Measurements from ENCODE around the gene ARHGAP22.

ARHGAP22 gene

DNA sequence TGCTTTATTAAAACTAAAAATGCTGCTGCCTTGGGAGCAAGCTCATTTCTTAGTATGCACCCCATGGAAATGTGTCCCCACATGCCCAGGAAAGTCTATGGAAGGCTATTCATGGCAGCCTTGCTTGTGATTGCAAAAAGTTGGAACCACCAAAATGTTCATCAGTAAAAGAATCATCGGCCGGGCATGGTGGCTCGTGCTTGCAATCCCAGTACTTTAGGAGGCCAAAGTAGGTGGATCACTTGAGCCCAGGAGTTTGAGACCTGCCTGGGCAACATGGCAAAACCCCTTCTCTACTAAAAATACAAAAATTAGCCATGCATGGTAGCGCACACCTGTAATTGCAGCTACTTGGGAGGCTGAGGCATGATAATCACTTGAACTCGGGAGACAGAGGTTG lies 79.8 kb downstream of the ARHGAP22 start:
- peaks cover 15% of the 10 kb centered on the region for H3K27me3 ChIP-seq (ENCODE audit: low read depth)

DNA sequence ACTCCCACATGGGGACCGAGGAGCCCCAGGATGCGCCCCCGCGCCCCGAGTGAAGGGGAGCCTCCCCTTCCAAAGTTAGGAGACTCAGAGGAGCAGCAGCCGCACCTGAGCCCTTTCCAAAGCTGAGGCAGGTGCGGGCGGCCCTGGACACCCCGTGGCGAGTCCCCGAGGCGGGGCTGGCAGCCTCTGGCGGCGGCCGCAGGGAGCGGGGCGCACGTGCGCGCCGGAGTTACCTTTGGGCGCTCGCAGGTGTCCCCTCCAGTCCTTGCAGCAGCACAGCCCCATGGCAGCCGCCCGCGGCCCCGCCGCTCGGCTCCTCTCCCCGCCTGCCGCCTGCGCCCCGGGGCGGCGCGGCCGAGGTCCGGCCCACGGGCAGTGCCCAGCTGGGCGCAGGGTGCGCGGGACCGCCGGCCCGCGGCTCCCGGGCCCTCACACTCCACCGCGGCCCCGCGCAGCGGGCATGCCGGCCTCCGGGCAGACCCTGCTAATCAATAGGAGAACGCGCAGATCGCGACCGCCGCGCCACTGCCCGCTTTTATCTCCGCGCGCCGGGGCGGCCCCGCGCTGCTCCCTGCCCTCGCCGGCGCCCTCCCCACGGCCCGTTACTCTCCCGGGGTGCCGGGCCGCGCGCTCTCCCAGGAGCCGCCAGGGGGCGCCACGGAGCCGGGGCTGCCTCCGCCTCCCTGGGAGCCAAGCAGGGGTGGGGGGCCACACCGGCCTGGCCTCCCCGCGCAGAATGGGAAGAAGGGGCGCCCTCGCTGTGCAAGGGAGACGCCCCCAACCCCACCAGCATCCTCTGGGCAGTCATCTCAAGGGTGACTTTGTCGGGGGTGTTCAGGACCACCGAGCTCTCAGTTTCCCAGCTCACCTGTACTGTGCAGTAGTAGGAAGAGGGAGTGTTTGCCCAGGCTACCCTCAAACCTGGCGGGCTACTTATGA lies 80.8 kb downstream of the ARHGAP22 start:
- Histone ChIP-seq H3K36me3 (replicated peaks) (no peaks in the 10 kb centered on the region), H3K27me3 (ENCODE audit: low read depth) (peaks cover 15% of the 10 kb centered on the region), H3K4me3 (peak overlapping the region; percentile 16), H3K9me3 (no peaks in the 10 kb centered on the region), H3K4me1 (no peaks in the 10 kb centered on the region)
- peak in 1 of 2 experiments; percentile 50 for DNase-seq (ENCODE audit: low spot score in 2 of 2)
- in situ Hi-C loops (cut with MboI; ENCODE audit: low sequenced_read_pairs), result no loop called here

More for the DNA sequence above, 79.8 kb downstream of the ARHGAP22 start:
- Histone ChIP-seq H3K9me3 (no peaks in the 10 kb centered on the region), H3K4me1 (no peaks in the 10 kb centered on the region), H3K4me3 (no peak overlapping the region), H3K36me3 (replicated peaks) (no peaks in the 10 kb centered on the region)
- no peak for DNase-seq (ENCODE audit: low spot score in 2 of 2)
- in situ Hi-C loops (cut with MboI; ENCODE audit: low sequenced_read_pairs), result no loop called here

DNA sequence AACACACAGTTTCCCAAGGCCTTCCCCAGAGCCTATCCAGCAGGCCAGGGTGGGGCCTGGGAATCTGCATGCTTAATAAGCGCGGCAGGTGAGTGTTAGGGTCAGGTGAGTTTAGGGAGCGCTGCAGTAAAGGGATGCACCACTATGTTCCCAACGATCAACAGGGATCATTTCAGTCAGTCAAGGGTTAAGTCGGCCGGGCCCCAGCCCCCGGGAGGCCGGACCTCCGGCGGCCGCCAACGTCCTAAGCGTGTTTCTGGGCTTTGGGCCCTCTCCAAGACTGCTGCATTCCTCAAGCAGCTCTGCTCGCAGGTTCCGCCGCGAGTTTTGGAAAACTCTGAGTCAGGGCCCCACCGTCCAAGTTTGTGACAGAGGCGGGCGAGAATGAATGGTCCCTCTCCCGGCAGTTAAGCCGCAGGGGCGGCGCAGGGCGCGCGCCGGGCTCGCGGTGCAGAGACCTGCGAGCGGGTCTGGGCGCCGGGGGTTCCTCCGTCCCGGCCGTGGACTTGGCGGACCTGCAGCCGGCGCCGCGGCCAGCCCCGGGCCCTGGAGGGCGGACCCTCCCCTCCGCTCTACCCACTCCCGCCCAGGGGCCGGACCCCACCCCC lies 81.6 kb downstream of the ARHGAP22 start:
- Histone ChIP-seq H3K36me3 (replicated peaks) (no peaks in the 10 kb centered on the region), H3K9me3 (no peaks in the 10 kb centered on the region), H3K4me1 (no peaks in the 10 kb centered on the region), H3K27me3 (ENCODE audit: low read depth) (peaks cover 15% of the 10 kb centered on the region), H3K4me3 (peak overlapping the region; percentile 16)
- no peak for DNase-seq (ENCODE audit: low spot score in 2 of 2)
- in situ Hi-C loops (cut with MboI; ENCODE audit: low sequenced_read_pairs), result no loop called here

DNA sequence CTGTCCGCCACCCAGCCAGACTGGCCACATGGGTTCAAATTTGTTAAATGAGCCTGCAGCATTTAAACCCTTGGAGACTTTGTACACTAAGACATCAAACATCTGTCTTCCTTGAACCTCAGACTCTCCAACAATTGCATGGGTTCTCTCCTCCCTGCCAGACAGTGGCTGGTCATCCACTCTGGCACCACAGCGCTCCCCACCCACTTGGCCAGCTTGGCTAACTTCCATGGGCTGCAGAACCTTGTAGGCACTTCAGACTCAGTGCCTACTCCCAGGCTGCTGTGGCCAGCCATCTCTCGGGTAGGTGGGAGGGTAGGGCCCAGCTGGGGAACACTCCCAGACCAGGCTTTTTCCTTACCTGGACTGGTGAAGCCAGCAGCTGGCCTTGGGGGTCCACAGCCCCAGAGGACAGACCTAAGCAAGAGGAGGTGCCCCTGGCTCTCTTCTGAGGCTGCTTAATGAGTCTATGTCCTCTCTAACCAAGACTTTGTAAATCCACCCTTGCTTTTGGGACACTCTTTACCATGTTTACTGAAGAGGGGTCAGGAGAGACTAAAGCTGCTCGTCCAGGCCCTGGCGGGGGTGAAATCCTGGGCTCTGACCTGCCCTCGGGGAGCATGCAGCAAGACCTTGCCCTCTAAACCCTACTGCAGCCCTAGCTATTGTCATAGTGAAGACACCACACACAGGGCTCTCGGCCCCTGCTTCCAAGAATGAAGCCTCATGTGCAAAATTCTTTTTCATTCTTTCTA lies 82.7 kb downstream of the ARHGAP22 start:
- in situ Hi-C loops (cut with MboI; ENCODE audit: low sequenced_read_pairs), result no loop called here
- H3K4me1 ChIP-seq, result no peaks in the 10 kb centered on the region
- no peak for DNase-seq (ENCODE audit: low spot score in 2 of 2)
- no peaks in the 10 kb centered on the region for H3K36me3 ChIP-seq (replicated peaks)
- H3K4me3 ChIP-seq, result no peak overlapping the region
- peaks cover 15% of the 10 kb centered on the region for H3K27me3 ChIP-seq (ENCODE audit: low read depth)
- H3K9me3 ChIP-seq, result no peaks in the 10 kb centered on the region

DNA sequence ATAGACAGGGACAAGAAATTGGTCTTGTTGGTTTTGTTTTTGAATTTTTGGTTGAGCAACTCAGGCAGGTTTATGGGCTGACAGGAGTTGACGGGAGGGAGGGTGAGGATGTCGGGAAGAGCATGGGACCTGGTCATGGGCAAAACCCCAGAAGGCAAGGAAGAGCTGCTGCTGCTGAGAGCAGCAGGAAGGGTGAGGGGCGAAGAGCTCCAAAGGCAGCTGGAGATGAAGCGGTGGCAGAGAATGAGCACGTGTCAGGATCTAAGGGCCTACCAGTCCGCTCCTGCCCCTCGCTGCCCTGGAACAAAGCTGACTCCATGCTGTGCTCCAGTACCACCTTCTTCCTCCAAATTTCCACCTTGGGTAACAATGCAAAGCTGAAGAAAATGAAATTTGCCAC lies 84.3 kb downstream of the ARHGAP22 start:
- Histone ChIP-seq H3K4me3 (no peak overlapping the region), H3K36me3 (replicated peaks) (no peaks in the 10 kb centered on the region), H3K4me1 (no peaks in the 10 kb centered on the region), H3K9me3 (no peaks in the 10 kb centered on the region), H3K27me3 (ENCODE audit: low read depth) (peaks cover 15% of the 10 kb centered on the region)
- in situ Hi-C loops (cut with MboI; ENCODE audit: low sequenced_read_pairs), result no loop called here
- DNase-seq (ENCODE audit: low spot score in 2 of 2), result no peak

DNA sequence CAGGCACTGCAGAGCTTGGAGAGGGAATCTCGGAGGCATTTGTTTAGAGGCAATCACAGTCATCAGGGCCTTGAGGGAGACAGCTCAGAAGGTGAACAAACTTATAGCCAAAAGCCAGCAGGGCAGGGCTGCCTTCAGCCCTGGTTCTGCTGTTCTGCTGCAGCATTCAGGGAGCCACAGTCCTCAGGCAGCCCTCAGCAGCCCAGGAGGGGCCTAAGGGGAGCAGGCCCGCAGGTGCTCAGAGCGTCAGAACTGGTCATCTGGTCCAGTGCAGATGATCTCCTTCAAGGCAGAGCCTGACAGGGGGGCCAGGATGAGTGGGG lies 84.7 kb downstream of the ARHGAP22 start:
- in situ Hi-C loops (cut with MboI; ENCODE audit: low sequenced_read_pairs), result no loop called here
- no peak overlapping the region for H3K4me3 ChIP-seq
- no peaks in the 10 kb centered on the region for H3K36me3 ChIP-seq (replicated peaks)
- no peaks in the 10 kb centered on the region for H3K9me3 ChIP-seq
- no peaks in the 10 kb centered on the region for H3K4me1 ChIP-seq
- H3K27me3 ChIP-seq (ENCODE audit: low read depth), result peaks cover 15% of the 10 kb centered on the region
- no peak for DNase-seq (ENCODE audit: low spot score in 2 of 2)

DNA sequence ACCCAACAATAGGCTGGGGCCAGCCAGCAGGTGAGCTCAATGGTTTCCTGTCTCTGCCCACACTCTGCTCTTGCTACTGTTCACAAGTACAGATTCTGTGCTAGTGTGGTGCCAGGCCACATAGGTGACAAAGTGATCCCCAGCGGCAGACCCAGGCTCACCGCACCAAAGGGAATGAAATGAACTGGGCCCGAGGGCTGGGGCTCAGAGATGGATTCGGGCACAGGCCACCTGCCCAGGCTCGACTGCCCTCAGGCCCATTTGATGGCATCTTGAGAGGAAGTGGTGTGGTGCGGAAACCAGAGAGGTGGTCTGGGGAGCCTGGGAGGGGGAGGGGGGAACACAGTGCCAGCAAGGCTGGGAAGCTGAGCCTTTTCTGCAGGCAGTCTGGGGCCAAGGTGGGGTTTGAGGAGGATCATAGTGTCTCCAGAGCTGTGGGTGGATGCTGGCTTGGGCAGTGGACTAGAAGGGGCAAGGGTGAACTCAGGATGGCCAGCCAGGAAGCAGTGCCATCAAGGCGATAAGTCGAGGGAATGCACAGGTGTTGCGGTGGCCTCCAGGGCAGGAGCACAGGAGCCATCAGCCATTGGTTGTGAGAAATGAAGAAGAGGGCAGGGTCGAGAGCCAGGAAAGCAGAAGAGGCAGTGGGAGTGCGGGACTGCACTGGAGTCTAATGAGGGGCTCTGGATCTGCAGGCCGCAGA lies 85.2 kb downstream of the ARHGAP22 start:
- H3K4me1 ChIP-seq, result no peaks in the 10 kb centered on the region
- H3K4me3 ChIP-seq, result no peak overlapping the region
- in situ Hi-C loops (cut with MboI; ENCODE audit: low sequenced_read_pairs), result no loop called here
- no peak for DNase-seq (ENCODE audit: low spot score in 2 of 2)
- H3K36me3 ChIP-seq (replicated peaks), result no peaks in the 10 kb centered on the region
- H3K9me3 ChIP-seq, result no peaks in the 10 kb centered on the region
- peaks cover 15% of the 10 kb centered on the region for H3K27me3 ChIP-seq (ENCODE audit: low read depth)

DNA sequence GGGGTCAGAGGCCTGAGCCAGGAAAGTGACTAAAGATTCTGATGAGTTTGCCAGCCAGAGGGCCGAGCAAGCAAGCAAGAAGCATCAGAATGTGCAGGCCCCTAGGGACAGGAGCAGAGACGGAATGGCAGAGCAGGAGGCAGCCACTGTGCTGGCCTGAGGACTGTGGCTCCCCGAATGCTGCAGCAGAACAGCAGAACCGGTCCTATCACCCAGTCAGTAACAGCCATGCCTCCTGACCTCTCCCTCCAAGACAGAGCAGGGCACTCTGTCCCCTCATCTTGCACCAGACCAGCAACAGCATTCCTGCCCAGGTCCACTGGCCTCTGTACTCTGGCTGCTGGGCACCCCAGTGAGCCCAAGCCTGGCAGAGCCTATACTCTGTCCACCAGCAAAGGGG lies 85.9 kb downstream of the ARHGAP22 start:
- in situ Hi-C loops (cut with MboI; ENCODE audit: low sequenced_read_pairs), result no loop called here
- no peak overlapping the region for H3K4me3 ChIP-seq
- H3K36me3 ChIP-seq (replicated peaks), result no peaks in the 10 kb centered on the region
- no peaks in the 10 kb centered on the region for H3K4me1 ChIP-seq
- no peak for DNase-seq (ENCODE audit: low spot score in 2 of 2)
- H3K9me3 ChIP-seq, result no peaks in the 10 kb centered on the region
- peaks cover 12% of the 10 kb centered on the region for H3K27me3 ChIP-seq (ENCODE audit: low read depth)

DNA sequence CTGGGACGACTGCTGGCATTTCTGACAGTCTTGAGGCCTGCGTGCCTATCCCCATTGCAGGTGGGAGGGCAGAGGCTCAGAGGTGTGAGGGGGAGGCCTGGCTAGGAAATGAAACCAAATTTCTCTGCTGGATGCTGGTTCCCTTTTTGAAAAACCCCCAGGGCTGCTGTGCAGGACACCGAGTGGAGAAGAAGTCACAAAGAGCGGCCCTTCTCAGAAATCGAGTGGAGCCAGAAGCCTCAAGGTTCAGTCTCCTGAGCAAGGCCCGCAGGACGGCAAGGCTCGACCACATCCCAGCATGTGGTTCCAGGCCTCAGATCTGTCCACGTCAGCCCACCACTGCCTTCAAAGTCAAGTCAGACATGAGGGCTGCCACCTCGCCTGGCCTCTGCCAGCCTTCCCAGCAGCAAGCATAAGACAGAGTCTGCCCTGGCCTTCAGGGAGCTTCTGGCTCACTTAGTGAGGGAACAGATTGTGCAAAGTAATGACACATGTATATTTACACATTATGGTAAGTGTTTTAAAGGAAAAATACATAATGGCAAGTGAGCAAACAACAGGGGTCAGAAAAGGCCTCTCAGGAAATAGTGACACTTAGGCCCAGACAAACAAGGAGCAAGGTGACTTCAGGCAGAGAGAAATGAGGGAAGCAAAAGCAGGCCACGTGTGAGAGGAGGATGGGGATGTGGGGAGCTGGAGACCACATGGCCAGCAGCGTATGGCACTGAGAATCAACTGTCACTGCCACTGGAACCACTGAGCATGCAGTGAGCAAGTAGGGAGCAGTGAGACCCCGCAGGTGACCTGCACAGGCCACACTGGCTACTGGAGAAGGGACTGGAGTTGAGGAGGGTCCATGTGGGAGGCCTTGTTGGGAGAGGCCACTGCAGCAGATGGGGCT lies 86.7 kb downstream of the ARHGAP22 start:
- no peaks in the 10 kb centered on the region for H3K4me1 ChIP-seq
- peaks cover 5% of the 10 kb centered on the region for H3K27me3 ChIP-seq (ENCODE audit: low read depth)
- H3K4me3 ChIP-seq, result no peak overlapping the region
- no peaks in the 10 kb centered on the region for H3K9me3 ChIP-seq
- no peak for DNase-seq (ENCODE audit: low spot score in 2 of 2)
- in situ Hi-C loops (cut with MboI; ENCODE audit: low sequenced_read_pairs), result no loop called here
- H3K36me3 ChIP-seq (replicated peaks), result no peaks in the 10 kb centered on the region

DNA sequence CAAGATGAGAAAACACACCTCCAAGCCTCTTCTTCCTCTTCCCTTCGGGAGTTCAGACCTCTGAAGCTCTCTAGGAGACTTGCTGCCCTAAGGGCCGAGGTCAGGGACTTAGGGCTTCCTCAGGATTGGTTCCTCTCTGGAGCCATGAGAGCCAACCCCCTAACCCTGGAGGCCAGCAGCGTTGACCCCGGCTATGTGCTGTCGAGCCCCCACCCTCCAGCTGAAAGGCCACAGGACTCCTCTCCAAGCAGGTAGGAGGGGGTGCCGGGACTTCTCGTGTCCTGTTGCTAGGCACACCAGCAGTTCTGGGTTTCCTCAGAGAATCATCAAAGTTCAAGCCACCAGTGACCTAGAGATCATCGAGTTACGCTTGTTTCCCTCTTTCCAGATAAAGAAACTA lies 87.4 kb downstream of the ARHGAP22 start:
- Histone ChIP-seq H3K4me3 (no peak overlapping the region), H3K36me3 (replicated peaks) (no peaks in the 10 kb centered on the region), H3K4me1 (no peaks in the 10 kb centered on the region), H3K9me3 (no peaks in the 10 kb centered on the region), H3K27me3 (ENCODE audit: low read depth) (no peaks in the 10 kb centered on the region)
- in situ Hi-C loops (cut with MboI; ENCODE audit: low sequenced_read_pairs), result no loop called here
- DNase-seq (ENCODE audit: low spot score in 2 of 2), result no peak

DNA sequence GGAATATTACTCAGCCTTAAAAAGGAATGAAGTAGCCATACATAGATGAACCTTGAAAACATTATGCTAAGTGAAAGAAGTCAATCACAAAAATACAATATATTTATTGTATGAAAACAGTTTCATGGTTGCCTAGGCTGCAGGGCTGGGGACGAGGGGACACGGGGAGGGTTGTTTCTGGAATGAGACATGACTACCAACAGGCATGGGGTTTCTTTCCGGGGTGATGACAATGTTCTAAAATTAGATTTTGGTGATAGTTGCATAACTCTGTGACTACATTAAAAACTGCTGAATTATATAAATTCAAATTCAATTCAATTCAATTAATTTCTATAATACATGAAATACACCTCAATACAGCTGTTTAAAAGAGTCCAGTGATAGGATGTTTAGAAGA lies 88.0 kb downstream of the ARHGAP22 start:
- Histone ChIP-seq H3K27me3 (ENCODE audit: low read depth) (no peaks in the 10 kb centered on the region), H3K4me1 (no peaks in the 10 kb centered on the region), H3K36me3 (replicated peaks) (no peaks in the 10 kb centered on the region), H3K4me3 (no peak overlapping the region), H3K9me3 (no peaks in the 10 kb centered on the region)
- no peak for DNase-seq (ENCODE audit: low spot score in 2 of 2)
- in situ Hi-C loops (cut with MboI; ENCODE audit: low sequenced_read_pairs), result no loop called here

DNA sequence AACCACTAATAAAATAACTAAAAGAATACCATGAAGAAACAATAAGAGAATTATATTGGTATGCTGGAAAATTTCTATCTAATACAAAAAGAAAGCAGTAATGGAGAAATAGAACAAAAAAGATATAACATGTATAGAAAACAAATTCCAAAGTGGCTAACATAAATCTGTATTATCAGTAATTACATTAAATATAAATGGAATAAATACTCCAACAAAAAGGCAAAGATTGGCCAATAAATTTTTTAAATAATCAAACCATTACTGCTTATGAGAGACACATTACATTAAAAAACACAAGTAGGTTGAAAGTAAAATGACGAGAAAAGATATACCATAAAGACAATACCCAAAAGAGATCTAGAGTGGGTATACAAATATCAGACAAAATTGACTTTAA lies 90.0 kb downstream of the ARHGAP22 start:
- H3K4me3 ChIP-seq, result no peak overlapping the region
- H3K9me3 ChIP-seq, result no peaks in the 10 kb centered on the region
- no peaks in the 10 kb centered on the region for H3K4me1 ChIP-seq
- no peak for DNase-seq (ENCODE audit: low spot score in 2 of 2)
- no peaks in the 10 kb centered on the region for H3K36me3 ChIP-seq (replicated peaks)
- in situ Hi-C loops (cut with MboI; ENCODE audit: low sequenced_read_pairs), result no loop called here
- H3K27me3 ChIP-seq (ENCODE audit: low read depth), result no peaks in the 10 kb centered on the region

DNA sequence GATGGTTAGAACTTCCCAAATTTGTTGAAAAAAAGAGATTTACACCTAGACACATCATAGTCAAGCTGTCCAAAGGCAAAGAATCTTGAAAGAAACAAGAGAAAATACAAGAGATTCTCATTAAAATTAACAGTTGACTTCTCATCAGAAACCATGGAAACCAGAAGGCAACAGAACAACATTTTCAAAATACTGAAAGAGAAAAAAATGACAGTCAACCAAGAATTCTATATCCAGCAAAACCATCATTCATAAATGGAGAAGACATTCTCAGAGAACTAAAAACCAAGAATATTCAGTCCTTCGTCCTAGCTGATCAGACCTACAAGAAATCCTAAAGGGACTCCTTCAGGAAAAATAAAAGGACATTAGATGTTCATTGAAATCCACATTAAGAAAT lies 90.6 kb downstream of the ARHGAP22 start:
- in situ Hi-C loops (cut with MboI; ENCODE audit: low sequenced_read_pairs), result no loop called here

More for the DNA sequence above, 90.6 kb downstream of the ARHGAP22 start:
- no peaks in the 10 kb centered on the region for H3K9me3 ChIP-seq
- H3K27me3 ChIP-seq (ENCODE audit: low read depth), result no peaks in the 10 kb centered on the region
- no peaks in the 10 kb centered on the region for H3K4me1 ChIP-seq
- no peak overlapping the region for H3K4me3 ChIP-seq
- H3K36me3 ChIP-seq (replicated peaks), result no peaks in the 10 kb centered on the region
- no peak for DNase-seq (ENCODE audit: low spot score in 2 of 2)

Measured in HAP-1 (cell line).